ENCODE measurements around the gene DHX29.
A peak's percentile ranks its signal among the peaks of the same experiment; 100 is the strongest.

The DHX29 gene

DNA sequence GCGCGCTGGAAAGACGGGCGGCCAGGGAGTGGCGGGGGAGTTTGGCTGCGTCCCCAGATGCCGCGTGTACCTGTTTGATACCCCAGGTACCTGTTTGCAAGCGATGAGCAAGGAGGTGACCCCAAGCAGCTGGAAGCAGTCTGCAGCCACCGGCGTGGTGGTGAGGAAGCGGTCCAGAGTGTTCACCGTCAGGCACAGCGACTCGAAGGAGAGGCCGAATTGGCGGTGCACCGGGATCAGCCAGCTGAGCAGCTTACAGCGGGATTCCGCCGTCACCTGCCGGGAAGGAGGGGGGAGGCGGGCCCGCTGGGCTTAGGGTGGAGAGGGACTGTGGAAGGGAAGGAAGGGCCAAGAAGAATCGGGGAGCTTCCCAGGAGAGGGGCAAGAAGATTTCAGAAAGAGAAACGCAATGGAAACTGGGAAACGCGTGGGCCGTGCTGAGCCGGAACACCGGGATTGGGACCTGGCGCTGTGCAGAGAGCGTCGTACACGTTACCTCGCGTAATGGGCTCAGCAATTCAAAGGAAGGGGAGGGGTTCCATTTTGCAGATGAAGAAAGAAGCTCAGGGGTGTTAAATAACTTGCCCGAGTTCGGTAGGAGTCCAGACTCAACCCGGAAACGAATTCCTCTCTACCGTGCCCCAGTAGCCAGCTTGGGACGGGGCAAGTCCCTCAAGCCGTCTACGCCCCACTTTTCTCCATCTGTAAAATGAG is 75.1 kb downstream of the DHX29 start:
- peak in 1 of 14 donors; percentile 50 for DNase-seq

DNA sequence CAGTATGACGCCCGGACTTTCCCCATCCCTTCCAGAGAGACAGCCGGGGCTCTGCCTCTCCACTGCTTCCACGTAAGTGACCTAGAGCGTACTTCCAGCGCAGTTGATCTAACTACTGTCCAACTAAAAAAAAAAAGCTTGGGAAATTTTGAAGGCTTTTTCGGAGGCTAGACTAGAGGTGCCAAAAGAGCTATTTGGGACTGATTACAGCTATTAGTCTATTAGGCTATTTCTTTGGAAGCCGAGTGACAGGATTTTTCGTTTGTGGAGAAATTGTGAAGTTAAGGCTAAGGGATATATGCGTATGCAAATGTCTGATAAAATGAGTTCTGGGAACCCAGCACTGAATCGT is 75.6 kb downstream of the DHX29 start:
- DNase-seq = no peak

DNA sequence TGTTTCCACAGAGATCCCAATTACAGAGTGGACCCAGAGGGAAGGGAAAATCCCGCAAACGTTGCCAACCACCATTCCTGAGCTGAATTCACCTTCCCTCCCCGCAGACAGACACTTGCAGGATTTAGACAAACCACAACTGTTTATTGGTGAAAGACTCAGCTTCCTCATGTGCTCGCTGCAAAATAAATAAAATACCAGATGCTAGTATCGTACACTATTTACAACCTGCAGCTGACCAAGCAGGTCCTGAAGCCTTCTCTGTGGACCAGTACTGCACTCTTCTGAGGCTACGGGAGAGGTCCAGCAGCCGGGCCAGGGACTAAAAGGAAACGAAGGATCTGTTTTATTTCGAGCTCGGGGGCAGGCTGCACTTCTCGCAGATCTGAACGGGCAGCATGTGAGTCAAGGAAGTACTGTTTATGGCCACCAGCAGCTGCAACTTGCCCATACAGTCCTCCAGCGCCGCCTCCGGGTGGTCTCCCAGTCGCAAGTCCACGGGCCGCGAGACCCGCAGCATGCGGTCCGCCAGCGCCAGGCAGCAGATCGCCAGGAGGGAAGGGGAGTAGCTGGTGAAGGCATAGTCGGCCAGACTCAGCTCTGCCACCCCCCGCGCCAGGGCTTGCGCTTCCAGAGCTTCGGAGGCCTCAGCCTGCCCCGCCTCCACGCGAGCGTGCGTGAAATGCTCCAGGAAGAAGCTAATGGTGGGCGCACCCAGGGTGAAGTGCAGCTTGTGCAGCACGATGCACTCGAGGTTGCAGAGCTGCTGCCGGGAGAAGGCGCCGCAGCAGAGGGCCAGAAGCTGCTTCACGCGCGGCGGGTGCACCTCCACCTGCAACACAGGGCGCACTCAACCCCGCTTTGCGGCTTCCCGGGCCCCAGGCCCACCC is 76.2 kb downstream of the DHX29 start:
- peak in 1 of 14 donors; percentile 14 for DNase-seq

DNA sequence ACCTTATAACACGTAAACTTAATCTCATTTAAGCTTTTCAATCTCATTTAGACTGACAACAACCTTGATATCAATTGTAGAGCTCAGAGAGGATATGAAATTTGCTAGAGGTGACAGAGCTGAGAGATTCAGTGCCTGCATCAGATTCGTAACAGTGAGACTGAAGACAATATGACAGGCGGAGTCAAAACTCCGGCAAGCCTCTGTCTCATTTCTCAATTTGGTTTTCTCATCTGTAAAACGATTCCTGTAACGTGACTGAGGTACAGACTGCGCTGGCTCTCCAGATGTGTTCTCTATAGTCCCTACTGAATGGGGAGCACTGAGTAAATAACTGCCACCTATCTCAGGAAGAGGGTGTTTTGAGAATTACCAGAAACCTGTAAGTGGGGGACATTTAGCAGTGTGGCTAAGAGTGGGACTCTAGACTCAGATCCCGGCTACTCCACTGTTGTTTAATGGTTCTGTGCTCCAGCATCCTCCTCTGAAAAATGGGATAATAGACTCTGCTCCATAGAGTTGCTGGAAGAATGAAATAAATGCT is 77.3 kb downstream of the DHX29 start:
- DNase-seq = no peak

DNA sequence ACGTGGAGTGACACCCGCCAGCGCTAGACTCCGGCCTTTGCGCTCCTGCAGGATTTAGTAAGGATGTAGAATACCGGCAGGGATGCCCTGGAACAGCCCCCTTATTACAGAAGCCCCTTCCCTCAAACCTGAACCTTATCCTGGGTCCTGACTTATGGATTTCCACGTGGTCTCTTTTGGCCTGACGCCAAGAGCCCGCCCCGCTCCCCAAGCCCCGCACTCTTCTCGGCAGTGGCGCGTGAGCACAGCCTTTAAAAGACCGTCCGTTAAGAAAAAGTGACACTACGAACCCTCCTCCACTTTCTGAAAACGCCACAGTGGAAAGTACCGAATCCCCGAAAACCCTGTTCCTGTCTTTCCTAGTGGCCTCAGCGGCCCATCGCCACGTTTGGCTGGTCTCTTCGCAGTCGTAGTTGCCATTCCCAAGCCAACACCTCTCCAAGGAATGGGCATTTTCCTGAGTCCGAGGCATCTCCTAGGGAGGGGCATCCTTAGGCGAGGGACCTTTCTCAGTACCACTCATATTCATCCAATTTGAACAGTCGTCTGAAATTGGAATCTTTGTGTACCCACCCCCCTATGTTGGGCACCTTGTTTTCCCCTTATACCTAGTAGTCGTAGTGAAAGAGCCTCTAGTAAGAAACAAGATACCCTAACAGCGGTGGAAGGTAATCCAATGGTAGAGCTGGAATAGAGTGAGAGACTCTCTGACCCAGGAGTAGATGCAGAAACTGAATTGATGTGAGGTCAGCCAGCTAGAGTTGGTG is 79.6 kb downstream of the DHX29 start:
- DNase-seq = no peak

DNA sequence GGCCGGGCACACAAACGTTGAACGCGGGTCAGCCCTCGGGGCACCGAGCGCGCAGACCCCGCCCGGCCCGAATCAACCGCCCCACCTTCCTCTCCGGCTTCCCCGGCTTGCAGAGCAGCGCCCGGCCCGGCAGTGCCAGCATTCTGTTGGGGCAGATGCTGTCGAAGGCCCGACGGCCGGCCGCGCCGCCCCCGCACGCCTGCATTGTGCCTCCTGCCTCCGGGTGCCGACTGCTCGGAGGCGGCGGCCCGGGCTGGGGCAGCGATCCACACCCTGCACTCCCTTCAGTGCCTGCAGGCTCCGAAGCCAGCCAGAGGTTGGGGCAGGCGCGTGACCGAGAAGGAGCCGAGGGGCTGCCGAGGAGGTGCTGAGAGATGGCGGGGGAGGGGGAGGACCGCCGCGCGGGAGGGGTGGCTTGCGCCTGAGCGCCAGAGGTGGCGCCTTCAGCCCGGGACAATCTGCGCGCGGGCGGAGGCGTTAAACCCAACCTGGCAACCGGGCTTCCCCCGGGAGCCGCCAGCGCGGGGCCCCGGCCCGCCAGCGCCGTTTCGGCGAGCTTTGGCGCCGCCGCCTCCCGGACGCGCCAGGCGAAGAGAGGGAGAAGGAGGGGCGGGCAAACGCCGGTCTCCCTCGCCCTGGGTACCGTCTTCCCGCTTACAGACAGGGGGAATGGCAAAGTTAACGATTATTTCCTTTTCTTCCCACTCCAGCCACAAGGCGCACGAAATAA is 80.4 kb downstream of the DHX29 start, which contains the start of gene MCIDAS:
MCIDAS (minus strand) TSS at position 382 of the 730 bp plus-strand sequence; CDS start at position 205, 177 bp downstream.
- DNase-seq = peak in 1 of 14 donors; percentile 5

DNA sequence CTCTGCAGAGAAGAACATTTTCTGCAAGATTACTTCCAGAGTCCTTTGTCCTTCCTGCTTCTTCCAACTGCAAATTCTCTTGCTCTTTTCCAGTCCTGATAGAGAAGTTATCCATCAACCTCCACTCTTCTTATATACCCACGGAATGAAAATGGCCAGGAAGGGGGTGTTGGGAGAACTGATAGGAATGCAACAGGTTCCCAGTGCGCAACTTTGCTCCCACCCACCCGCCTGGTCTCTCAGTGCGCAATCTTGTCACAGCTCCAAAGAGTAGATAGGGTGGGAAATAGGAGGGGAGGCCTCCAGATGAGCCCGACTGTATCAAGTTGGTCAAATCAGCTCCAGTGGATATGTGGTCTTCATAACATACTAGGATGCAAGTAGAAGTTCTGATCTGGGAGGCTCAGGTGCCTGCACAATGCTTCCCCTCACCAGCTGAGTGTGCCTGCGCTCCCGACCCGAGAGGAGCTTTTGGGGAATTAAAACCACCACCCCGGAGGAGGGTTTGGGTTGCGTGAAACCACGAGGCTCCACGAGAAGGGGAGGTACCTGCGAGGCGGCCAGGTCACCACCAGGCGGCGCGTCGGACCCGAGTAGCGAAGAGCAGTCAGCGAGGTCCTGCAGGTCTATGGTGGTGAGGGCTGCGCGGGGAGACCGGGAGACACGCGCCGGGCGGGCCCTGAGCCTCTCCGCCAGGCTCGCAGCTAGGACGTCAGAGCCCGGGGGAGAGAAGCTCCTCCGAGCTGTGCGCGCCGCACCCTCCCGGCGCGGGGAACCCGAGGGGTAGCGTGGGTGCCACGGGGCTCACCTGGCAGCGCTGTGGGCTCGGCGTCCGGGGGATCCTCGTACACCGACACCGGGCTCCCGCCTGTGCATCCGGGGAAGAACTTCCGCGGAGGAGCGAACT is 81.2 kb downstream of the DHX29 start:
- peak in 1 of 14 donors; percentile 7 for DNase-seq

DNA sequence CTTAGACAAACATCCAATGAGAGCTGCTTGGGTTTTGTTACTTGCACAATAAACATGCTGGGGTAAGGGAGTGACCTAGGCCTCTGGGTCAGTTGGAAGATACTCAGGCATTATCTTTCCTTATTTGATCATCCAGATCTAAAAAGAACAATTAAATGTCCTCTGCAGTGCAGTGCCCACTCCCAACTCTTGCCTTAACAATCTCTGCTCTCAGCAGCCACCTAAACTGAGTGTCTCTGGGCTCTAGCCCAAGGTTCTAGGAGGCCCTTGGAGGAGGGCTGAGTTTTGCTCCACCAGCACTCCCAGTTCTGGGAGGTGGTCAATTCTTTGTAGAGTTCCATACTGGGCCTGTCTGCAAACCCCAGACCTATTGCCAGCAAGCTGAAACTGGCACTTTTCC is 82.1 kb downstream of the DHX29 start:
- no peak for DNase-seq

DNA sequence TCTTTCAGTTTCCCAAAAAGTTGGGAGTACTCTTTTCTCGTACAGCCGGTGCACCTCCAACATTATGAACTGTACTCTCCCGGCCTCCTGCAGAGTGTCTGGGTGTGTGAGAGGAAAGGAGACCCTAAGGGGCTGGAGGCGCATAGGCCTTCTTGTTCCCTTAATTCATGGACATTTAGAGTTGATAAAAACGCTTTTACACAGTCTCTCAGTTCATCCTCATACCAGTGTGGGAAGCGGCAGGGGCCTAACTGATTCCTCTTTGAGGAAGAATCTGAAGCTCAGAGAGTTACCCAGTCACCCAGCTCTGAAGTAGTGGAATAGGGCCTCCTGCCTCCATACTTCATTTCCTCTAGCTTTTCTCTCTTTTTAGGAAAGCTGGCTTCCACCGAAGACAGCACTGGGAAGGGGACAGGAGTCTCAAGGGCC is 83.7 kb downstream of the DHX29 start:
- DNase-seq = no peak

DNA sequence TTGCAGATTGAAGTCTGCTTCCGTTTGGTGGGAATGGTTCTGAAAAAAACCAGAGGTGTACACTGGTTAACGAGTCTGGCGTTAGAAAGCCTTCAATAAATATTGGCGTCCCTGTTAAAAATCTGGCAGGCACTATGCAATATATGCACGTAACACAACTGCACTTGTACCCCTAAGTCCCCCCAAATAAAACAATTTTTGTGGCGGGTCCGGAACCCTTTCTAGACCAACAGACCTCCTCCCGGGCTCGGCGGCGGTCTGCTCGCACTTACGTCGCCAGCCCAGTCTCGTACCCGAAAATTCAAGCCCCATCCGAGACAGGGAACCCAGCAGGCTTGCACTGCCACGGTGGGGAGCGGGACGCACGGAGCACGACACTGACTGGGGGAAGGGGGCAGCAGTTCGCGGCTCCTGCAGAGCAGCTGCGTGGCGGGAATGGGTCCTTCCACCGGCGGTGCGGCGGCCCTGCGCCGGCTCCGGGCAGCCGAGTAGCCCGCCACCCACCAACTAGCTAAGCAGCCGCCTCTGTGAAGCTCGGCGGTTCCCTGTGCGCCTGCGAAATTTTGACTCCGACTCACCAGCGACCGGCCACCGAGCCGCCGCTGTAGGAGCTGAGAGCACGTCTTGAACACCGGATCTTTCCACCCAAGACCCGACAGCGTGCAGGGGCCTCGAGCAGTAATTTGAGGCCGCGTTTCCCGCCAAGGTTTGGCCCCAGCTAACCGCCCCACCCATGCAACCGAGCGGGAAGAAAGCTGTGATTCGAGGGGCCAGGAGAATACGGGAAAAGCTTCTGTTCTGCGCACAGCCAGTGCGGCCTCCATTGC is 84.3 kb downstream of the DHX29 start:
- DNase-seq = no peak

DNA sequence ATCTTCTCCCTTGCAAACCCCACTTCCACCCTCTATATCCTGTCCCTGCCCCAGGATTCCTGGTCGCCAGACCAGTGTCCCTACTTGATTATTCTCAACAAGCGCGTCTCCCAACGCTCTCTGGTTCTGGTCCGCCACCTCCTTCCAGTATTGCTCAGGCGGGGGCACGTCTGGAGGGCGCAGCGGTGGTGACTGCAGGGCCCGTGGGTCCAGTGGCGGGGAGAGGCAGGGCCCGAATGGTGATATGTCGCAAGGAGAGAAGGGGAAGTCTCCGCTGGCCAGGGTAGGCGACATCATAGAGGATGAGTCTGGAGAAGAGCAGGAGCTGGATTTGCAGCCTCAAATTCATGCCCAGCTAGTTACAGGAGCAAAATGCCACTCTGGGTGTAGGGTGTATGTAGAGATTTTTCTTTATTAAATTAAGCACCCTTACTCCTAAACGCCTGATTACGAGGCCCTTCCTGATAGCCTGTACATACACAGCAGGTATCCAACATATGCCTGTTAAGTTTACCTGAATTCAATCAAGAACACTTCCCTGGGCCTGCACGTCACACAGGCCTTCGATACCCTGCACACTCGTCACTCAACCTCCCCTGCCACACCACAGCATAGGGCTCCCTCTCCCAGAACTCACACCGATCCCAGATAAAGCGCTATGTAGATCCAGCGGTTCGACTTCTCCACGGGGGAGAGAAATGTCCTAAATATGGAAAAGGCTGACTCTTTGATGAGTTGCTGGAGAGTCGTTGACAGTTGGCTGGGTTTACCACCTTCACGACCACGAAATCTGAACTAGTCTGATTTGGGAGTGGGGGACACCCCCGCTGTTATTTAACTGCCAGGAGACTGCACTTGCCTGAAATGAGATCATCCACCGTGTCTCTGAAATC is 85.2 kb downstream of the DHX29 start:
- DNase-seq = no peak

DNA sequence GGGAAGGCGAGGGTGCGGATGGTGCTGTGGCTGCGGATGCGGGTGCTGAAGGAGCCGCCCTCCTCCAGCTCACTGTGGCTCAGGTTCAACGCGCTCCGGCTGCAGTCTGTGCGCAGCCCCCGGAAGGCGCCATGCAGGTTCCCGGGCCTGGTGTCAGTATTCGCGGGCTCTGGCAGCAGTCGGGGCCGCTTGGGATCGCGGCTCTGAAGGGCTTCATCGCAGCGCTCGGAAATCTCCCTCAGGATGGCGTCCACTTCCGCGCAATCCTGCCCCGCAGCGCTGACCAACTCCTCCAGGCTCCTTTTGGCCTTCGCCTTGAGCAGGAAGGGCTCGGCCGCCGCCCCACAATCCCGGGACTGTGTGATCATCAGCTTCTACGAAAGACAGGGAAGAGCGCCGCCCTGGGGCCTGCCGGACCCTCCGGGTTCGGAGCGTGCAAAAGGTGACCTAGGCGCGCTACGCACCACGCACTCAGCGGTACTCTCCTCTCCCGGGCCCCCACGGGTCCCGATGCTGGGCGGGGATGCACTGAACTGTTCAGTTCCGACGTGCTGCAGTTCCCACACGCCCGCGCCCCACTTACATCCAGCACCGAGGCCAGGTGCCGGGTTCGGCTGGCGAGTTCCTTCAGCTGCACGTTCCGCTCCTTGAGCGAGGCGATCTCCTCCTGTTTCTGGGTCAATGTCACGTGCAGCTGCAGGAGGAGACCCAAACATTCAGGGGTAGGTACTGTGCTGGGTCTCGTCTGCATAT is 86.9 kb downstream of the DHX29 start:
- peak in 1 of 14 donors; percentile 17 for DNase-seq

DNA sequence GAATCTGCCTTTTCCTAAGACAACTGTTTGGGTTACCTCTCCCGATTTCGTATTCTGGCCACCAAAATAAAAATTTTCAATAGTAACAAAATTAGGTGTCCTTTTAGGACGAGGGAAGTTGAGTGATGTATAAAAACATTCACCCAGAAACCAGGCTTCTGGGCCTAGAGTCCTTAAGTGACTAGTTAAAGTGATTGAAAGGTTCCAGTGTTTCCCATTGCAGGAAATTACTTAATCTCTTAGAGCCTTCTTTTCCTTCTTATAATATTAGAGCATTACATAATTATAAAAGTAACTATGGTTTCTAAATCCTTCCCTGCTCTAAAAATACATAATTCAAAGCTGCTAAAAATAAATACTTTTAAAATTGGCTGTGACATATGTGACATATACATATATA is 87.7 kb downstream of the DHX29 start:
- DNase-seq = no peak

DNA sequence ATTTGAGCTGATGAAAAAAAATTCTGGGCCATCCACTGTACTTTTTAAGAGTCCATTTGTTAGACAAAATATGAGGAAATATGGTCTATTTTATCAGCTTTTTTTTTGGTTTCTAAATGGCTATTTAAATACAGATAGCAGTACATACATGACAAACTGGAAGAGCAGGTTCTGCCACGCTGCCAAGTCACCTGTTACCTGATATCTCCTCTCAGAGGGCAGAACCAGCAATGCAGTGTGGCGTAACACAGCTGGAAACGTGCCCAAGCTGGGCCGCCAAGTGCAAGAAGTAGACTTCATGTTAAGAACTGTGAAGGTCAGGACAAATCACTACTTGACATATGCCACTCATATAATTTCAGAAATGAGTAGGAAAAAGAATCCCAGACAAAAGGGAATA is 88.5 kb downstream of the DHX29 start:
- no peak for DNase-seq

DNA sequence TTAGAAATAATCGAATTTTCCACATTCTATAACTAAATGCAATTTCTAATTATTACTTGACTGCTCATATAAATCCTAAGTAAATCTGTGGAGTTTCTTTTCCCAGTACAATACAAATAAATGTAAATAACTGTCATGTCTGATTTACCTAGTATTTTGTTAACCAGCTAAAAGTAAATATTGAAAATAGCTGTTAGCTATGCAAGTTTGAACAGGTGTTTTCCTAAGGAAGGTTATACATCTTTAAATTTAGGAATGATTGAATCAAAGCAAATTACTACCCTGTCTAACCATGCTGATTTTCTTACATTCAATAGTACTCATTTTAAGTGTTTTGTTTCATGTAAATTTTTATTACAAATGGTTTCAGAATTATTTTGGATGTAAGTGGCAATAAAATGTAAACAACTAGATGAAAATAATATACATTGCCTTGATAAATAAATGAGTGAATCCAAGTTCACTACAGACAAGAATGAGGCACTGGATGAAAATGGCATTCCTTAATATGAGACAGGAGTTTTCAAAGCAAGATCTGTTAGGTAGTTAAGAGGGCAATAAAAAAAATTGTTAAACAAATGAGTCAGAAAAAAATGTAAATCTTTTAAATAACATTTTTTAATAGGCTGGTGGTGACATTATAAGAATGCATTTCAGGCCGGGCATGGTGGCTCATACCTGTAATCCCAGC is 96.2 kb downstream of the DHX29 start:
- DNase-seq = no peak

Data from C1 segment of cervical spinal cord (tissue), 14 donors.